CD14-positive monocyte (primary cell): ENCODE results near the gene FOXJ3. TPM values are rescaled to one million over a fixed set of nuclear protein-coding genes. Genes with fewer than 3 reads are reported as not detected.

ENCODE experiments used
- DNase-seq, 3 donors: peaks; one replicate each; pipeline ENCODE4 v3.0.0-alpha.2; 2011 to 2022
- H2AFZ ChIP-seq: 2 replicates; pipeline ENCODE4 v1.6.0; 2012; ENCODE audit warnings: mild to moderate bottlenecking, low read depth, low read length, inconsistent platforms; ENCODE audit not compliant: insufficient read depth, poor library complexity, severe bottlenecking
- H3K27ac ChIP-seq, 2 donors: 1 replicate in 1 of 2; 2 replicates in 1 of 2; pipeline ENCODE4 v1.5.1; 2012 to 2013; ENCODE audit warnings: low read length in 2 of 2, control low read depth in 1 of 2, inconsistent platforms in 1 of 2, low read depth in 1 of 2, mild to moderate bottlenecking in 1 of 2
- H3K27me3 ChIP-seq, 2 donors: one replicate each; pipeline versions ENCODE4 v1.6.0 to v1.6.1; 2011 to 2013; ENCODE audit warnings: low read length in 2 of 2; ENCODE audit not compliant: control insufficient read depth in 2 of 2, insufficient read depth in 2 of 2
- H3K36me3 ChIP-seq, 2 donors: replicated peaks in 1 of 2; 1 replicate in 1 of 2; 2 replicates in 1 of 2; pipeline versions ENCODE4 v1.5.1 to v1.6.1; 2012 to 2013; ENCODE audit warnings: low read length in 2 of 2, control low read depth in 1 of 2, inconsistent platforms in 1 of 2, mild to moderate bottlenecking in 1 of 2; ENCODE audit not compliant: insufficient read depth in 2 of 2, control insufficient read depth in 1 of 2
- H3K4me1 ChIP-seq, 2 donors: 1 replicate in 1 of 2; 2 replicates in 1 of 2; pipeline versions ENCODE4 v1.5.1 to v1.6.1; 2012 to 2013; ENCODE audit warnings: low read length in 2 of 2, control low read depth in 1 of 2, inconsistent platforms in 1 of 2, mild to moderate bottlenecking in 1 of 2, moderate library complexity in 1 of 2; ENCODE audit not compliant: insufficient read depth in 2 of 2, control insufficient read depth in 1 of 2
- H3K4me2 ChIP-seq: replicated peaks from 2 replicates; pipeline ENCODE3; 2012; ENCODE audit warnings: low read length, moderate library complexity, mild to moderate bottlenecking; ENCODE audit not compliant: poor library complexity, severe bottlenecking; ENCODE audit errors: extremely low read depth
- H3K4me3 ChIP-seq, 3 experiments: fragments of 200-600 bp in 1 of 3; sonication (generic) in 1 of 3; replicated peaks in 1 of 3; 1 replicate in 2 of 3; 2 replicates in 1 of 3; pipeline ENCODE4 v1.5.1; 2011 to 2013; ENCODE audit warnings: low read length in 3 of 3, mild to moderate bottlenecking in 3 of 3, control low read depth in 2 of 3, low read depth in 2 of 3, inconsistent platforms in 1 of 3, moderate library complexity in 1 of 3
- H3K79me2 ChIP-seq: 2 replicates; pipeline ENCODE4 v1.6.0; 2012; ENCODE audit warnings: mild to moderate bottlenecking, control low read depth, inconsistent platforms, low read length, moderate library complexity; ENCODE audit not compliant: insufficient read depth
- H3K9ac ChIP-seq: 2 replicates; pipeline ENCODE4 v1.6.0; 2017; ENCODE audit warnings: low read length, mild to moderate bottlenecking; ENCODE audit not compliant: insufficient read depth, poor library complexity, severe bottlenecking
- H3K9me3 ChIP-seq, 2 donors: replicated peaks in 1 of 2; 1 replicate in 1 of 2; 2 replicates in 1 of 2; pipeline versions ENCODE4 v1.5.1 to v1.6.1; 2012 to 2013; ENCODE audit warnings: low read length in 2 of 2, control low read depth in 1 of 2; ENCODE audit not compliant: control insufficient read depth in 1 of 2, insufficient read depth in 1 of 2
- H4K20me1 ChIP-seq: 2 replicates; pipeline ENCODE4 v1.6.0; 2012; ENCODE audit warnings: mild to moderate bottlenecking, low read length, control low read depth, moderate library complexity; ENCODE audit not compliant: insufficient read depth
- H3K27ac Mint-ChIP-seq, 7 donors: one replicate each; pipeline ENCODE4 v1.8.0; 2020; ENCODE audit warnings: mild to moderate bottlenecking in 7 of 7, mixed read lengths in 7 of 7, moderate library complexity in 6 of 7, inconsistent platforms in 2 of 7
- H3K27me3 Mint-ChIP-seq, 3 donors: one replicate each; pipeline ENCODE4 v1.8.0; 2021 to 2022; ENCODE audit warnings: low read depth in 3 of 3, mild to moderate bottlenecking in 3 of 3, mixed read lengths in 3 of 3, moderate library complexity in 3 of 3, inconsistent platforms in 1 of 3
- H3K36me3 Mint-ChIP-seq, 2 donors: one replicate each; pipeline ENCODE4 v1.8.0; 2020; ENCODE audit warnings: mixed read lengths in 2 of 2, inconsistent platforms in 1 of 2, mild to moderate bottlenecking in 1 of 2
- H3K4me1 Mint-ChIP-seq: one replicate; pipeline ENCODE4 v1.8.0; 2020; ENCODE audit warnings: mild to moderate bottlenecking, mixed read lengths
- H3K4me3 Mint-ChIP-seq, 2 donors: one replicate each; pipeline ENCODE4 v1.8.0; 2020; ENCODE audit warnings: mild to moderate bottlenecking in 2 of 2, mixed read lengths in 2 of 2, moderate library complexity in 1 of 2
- H3K9me3 Mint-ChIP-seq, 7 donors: one replicate each; pipeline ENCODE4 v1.8.0; 2020 to 2022; ENCODE audit warnings: mixed read lengths in 7 of 7, mild to moderate bottlenecking in 6 of 7, moderate library complexity in 6 of 7, inconsistent platforms in 2 of 7
- WGBS: methylation state at CpG from one replicate; pipeline ENCODE4 v1.1.5; 2013; ENCODE audit warnings: missing lambda C conversion rate; ENCODE audit not compliant: insufficient coverage; 5-methylcytosine and 5-hydroxymethylcytosine counted together
- intact Hi-C, 2 donors: fragments of 100-400 bp; cut with micrococcal nuclease; formaldehyde crosslinking; loops; one replicate each; pipeline versions ENCODE4 v1.15.0 to v1.15.1; 2023
- polyA plus RNA-seq, 3 donors: library from polyadenylated mRNA; depleted of rRNA in 1 of 3; unstranded in 2 of 3; stranded (reverse) in 1 of 3; fragments of 300-500 nt in 2 of 3; fragments of >200 nt in 1 of 3; fragmentation: Illumina TruSeq in 2 of 3; gene quantifications; 1 replicate in 2 of 3; 2 replicates in 1 of 3; pipeline ENCODE4 v1.2.3, GENCODE V29; 2012 to 2021
- TF ChIP-seq, protein P1 (sequence below): fragments of 200-600 bp; IDR thresholded peaks from one replicate; pipeline ENCODE4 v1.8.0; 2022; ENCODE audit warnings: antibody characterized with exemption, mild to moderate bottlenecking

FOXJ3 gene
- polyA plus RNA-seq, 3 donors, result 10.2 to 18.5 (median 18.4) TPM

DNA sequence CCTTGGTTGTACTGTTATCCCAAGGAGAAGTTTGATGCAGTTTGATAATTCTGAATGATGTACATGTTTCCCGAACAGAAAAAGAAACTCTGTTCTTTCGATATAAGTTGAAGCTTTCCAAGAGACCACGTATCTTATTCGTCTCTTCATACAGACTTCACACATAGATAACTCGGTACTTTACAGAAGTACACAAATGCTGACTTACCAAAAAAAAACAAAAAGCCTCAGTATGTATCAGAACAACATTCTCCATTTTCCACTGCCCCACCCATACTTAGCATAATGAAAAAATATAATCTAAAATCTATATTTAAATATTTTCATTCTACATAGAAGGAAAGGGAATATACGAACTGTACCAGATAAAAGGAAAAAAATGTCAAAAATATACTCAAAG lies 2.2 kb downstream of the FOXJ3 start:
- Histone ChIP-seq H3K27ac (no peak overlapping the region), H3K36me3 (no peaks in the 10 kb centered on the region), H3K9ac (no peak overlapping the region), H2AFZ (no peak overlapping the region), H3K4me1 (peaks cover 20 to 28% of the 10 kb centered on the region in 2 donors), H3K4me2 (no peak overlapping the region), H3K4me3 (no peak overlapping the region), H4K20me1 (peaks cover 66% of the 10 kb centered on the region), H3K27me3 (no peaks in the 10 kb centered on the region), H3K9me3 (no peaks in the 10 kb centered on the region), H3K79me2 (peaks cover 76% of the 10 kb centered on the region)
- H3K27me3 Mint-ChIP-seq, result peaks cover 0 to 2% (median 0%) of the 10 kb centered on the region in 3 donors
- peaks cover 0 to 2% of the 10 kb centered on the region in 2 donors for H3K36me3 Mint-ChIP-seq
- TF ChIP-seq, protein P1, sequence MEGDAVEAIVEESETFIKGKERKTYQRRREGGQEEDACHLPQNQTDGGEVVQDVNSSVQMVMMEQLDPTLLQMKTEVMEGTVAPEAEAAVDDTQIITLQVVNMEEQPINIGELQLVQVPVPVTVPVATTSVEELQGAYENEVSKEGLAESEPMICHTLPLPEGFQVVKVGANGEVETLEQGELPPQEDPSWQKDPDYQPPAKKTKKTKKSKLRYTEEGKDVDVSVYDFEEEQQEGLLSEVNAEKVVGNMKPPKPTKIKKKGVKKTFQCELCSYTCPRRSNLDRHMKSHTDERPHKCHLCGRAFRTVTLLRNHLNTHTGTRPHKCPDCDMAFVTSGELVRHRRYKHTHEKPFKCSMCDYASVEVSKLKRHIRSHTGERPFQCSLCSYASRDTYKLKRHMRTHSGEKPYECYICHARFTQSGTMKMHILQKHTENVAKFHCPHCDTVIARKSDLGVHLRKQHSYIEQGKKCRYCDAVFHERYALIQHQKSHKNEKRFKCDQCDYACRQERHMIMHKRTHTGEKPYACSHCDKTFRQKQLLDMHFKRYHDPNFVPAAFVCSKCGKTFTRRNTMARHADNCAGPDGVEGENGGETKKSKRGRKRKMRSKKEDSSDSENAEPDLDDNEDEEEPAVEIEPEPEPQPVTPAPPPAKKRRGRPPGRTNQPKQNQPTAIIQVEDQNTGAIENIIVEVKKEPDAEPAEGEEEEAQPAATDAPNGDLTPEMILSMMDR, result no peak
- peaks cover 41% of the 10 kb centered on the region for H3K4me1 Mint-ChIP-seq
- no peaks in the 10 kb centered on the region for H3K9me3 Mint-ChIP-seq
- DNase-seq, result no peak
- H3K4me3 Mint-ChIP-seq, result no peak overlapping the region
- intact Hi-C loops, result loop anchor here (10.0 kb wide), 4 partner anchors 132 to 432 kb away; partner anchors contain the start of genes C1orf50 (in 2 of the 2), P3H1 (in 2 of the 2), CCDC30 (in 1 of the 2) and PPIH (in 1 of the 2)
- no peak overlapping the region for H3K27ac Mint-ChIP-seq
- no CpG with 5 or more reads among the region's 6 CpGs for WGBS

DNA sequence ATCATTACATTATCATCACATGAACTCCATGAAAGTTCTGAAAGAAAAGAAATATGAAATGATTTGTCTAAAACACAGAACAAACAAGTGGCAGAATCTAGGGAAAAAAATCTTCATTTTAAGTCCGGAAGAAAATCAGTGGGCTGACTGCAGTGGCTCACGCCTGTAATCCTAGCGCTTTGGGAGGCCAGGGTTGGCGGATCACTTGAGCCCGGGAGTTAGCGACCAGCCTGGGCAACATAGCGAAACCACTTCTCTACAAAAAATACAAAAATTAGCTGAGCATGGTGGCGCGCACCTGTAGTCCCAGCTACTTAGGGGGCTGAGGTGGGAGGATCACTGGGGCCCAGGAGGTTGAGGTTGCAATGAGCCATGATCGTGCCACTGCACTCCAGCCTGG lies 4.8 kb downstream of the FOXJ3 start:
- H4K20me1 ChIP-seq, result peaks cover 92% of the 10 kb centered on the region
- H3K27me3 ChIP-seq, result no peaks in the 10 kb centered on the region
- Mint-ChIP-seq H3K36me3 (no peaks in the 10 kb centered on the region), H3K27me3 (no peaks in the 10 kb centered on the region), H3K4me1 (peaks cover 42% of the 10 kb centered on the region), H3K9me3 (no peaks in the 10 kb centered on the region), H3K27ac (peak overlapping the region in 1 of 7 donors; percentile 48), H3K4me3 (no peak overlapping the region)
- H3K9me3 ChIP-seq, result no peaks in the 10 kb centered on the region
- H2AFZ ChIP-seq, result no peak overlapping the region
- H3K36me3 ChIP-seq, result no peaks in the 10 kb centered on the region
- H3K79me2 ChIP-seq, result peaks cover 98% of the 10 kb centered on the region
- H3K4me2 ChIP-seq, result no peak overlapping the region
- 100% methylated on average over 2 of the region's 10 CpGs for WGBS
- no peak overlapping the region for H3K4me3 ChIP-seq
- no peak overlapping the region for H3K27ac ChIP-seq
- no peak overlapping the region for H3K9ac ChIP-seq
- H3K4me1 ChIP-seq, result peaks cover 14 to 16% of the 10 kb centered on the region in 2 donors
- TF ChIP-seq, protein P1, result no peak
- intact Hi-C loops, result loop anchor here (10.0 kb wide), 4 partner anchors 135 to 435 kb away; partner anchors contain the start of genes C1orf50 (in 2 of the 2), P3H1 (in 2 of the 2), CCDC30 (in 1 of the 2) and PPIH (in 1 of the 2)
- DNase-seq, result no peak
